ENCODE data around the gene NCAM1. TPM values are rescaled to one million over a fixed set of nuclear protein-coding genes. Genes with fewer than 3 reads are reported as not detected.

The NCAM1 gene
- total RNA-seq, 1 donor from 2014 or later: 3.3 TPM

- Histone ChIP-seq H3K27me3 (no peaks in the 10 kb centered on the region), H3K9me3 (no peaks in the 10 kb centered on the region), H3K4me1 (no peaks in the 10 kb centered on the region), H3K4me3 (no peak overlapping the region), H3K36me3 (no peaks in the 10 kb centered on the region), H3K27ac (no peak overlapping the region)
- intact Hi-C loops (cut with DNase I): no loop called here
- no peak for DNase-seq (ENCODE audit: low spot score in 2 of 2)
- TF ChIP-seq CTCF (IDR thresholded peaks at IDR 0.05): no peak
Observed at GRCh38 chr11:113023228-113023627, 62.0 kb downstream of the NCAM1 start.

- intact Hi-C loops (cut with DNase I): no loop called here
- no peaks in the 10 kb centered on the region for H3K9me3 ChIP-seq
- H3K27ac ChIP-seq: no peak overlapping the region
- no peaks in the 10 kb centered on the region for H3K36me3 ChIP-seq
- H3K4me3 ChIP-seq: no peak overlapping the region
- H3K27me3 ChIP-seq: no peaks in the 10 kb centered on the region
- H3K4me1 ChIP-seq: no peaks in the 10 kb centered on the region
- no peak for DNase-seq (ENCODE audit: low spot score in 2 of 2)
- TF ChIP-seq CTCF (IDR thresholded peaks at IDR 0.05): no peak
Observed at GRCh38 chr11:113023986-113024385, 62.8 kb downstream of the NCAM1 start.

- no peaks in the 10 kb centered on the region for H3K4me1 ChIP-seq
- H3K27ac ChIP-seq: no peak overlapping the region
- H3K9me3 ChIP-seq: no peaks in the 10 kb centered on the region
- no peaks in the 10 kb centered on the region for H3K27me3 ChIP-seq
- no peak for DNase-seq (ENCODE audit: low spot score in 2 of 2)
- intact Hi-C loops (cut with DNase I): no loop called here
- H3K36me3 ChIP-seq: no peaks in the 10 kb centered on the region
- H3K4me3 ChIP-seq: no peak overlapping the region
- TF ChIP-seq CTCF (IDR thresholded peaks at IDR 0.05): no peak
Observed at GRCh38 chr11:113026778-113027177, 65.6 kb downstream of the NCAM1 start.

GRCh38 chr11:113034576-113034975 lies 73.4 kb downstream of the NCAM1 start:
- TF ChIP-seq CTCF (IDR thresholded peaks at IDR 0.05): no peak
- Histone ChIP-seq H3K4me3 (no peak overlapping the region), H3K9me3 (no peaks in the 10 kb centered on the region)

GRCh38 chr11:113035708-113036107 lies 74.5 kb downstream of the NCAM1 start:
- no peaks in the 10 kb centered on the region for H3K36me3 ChIP-seq
- no peaks in the 10 kb centered on the region for H3K27me3 ChIP-seq
- intact Hi-C loops (cut with DNase I): no loop called here
- H3K4me3 ChIP-seq: no peak overlapping the region
- no peak for DNase-seq (ENCODE audit: low spot score in 2 of 2)
- H3K27ac ChIP-seq: no peak overlapping the region
- no peak for TF ChIP-seq CTCF (IDR thresholded peaks at IDR 0.05)
- no peaks in the 10 kb centered on the region for H3K9me3 ChIP-seq
- H3K4me1 ChIP-seq: no peaks in the 10 kb centered on the region

More at GRCh38 chr11:113034576-113034975, 73.4 kb downstream of the NCAM1 start:
- Histone ChIP-seq H3K36me3 (no peaks in the 10 kb centered on the region), H3K4me1 (no peaks in the 10 kb centered on the region), H3K27me3 (no peaks in the 10 kb centered on the region), H3K27ac (no peak overlapping the region)
- intact Hi-C loops (cut with DNase I): no loop called here
- DNase-seq (ENCODE audit: low spot score in 2 of 2): no peak

GRCh38 chr11:113043698-113044097 lies 82.5 kb downstream of the NCAM1 start:
- intact Hi-C loops (cut with DNase I): no loop called here
- no peaks in the 10 kb centered on the region for H3K36me3 ChIP-seq
- no peaks in the 10 kb centered on the region for H3K27me3 ChIP-seq
- no peak for DNase-seq (ENCODE audit: low spot score in 2 of 2)
- no peak overlapping the region for H3K27ac ChIP-seq
- no peak for TF ChIP-seq CTCF (IDR thresholded peaks at IDR 0.05)
- H3K4me1 ChIP-seq: no peaks in the 10 kb centered on the region
- H3K4me3 ChIP-seq: no peak overlapping the region
- no peaks in the 10 kb centered on the region for H3K9me3 ChIP-seq

Measured in ascending aorta (tissue), 2 donors.